Measurements from ENCODE around the gene GOLGA6L4.
"Not testable (repeated sequence)": the region's sequence is repeated elsewhere in the genome, so short reads cannot be mapped to it uniquely, and the experiment has no call there.

Gene GOLGA6L4, protein sequence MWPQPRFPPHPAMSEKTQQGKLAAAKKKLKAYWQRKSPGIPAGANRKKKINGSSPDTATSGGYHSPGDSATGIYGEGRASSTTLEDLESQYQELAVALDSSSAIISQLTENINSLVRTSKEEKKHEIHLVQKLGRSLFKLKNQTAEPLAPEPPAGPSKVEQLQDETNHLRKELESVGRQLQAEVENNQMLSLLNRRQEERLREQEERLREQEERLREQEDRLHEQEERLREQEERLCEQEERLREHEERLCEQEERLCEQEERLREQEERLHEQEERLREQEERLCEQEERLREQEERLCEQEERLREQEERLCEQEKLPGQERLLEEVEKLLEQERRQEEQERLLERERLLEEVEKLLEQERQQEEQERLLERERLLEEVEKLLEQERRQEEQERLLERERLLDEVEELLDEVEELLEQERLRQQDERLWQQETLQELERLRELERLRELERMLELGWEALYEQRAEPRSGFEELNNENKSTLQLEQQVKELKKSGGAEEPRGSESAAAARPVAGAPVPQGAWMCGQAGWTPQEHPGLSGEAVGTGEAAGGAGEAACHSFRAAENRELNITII

DNA sequence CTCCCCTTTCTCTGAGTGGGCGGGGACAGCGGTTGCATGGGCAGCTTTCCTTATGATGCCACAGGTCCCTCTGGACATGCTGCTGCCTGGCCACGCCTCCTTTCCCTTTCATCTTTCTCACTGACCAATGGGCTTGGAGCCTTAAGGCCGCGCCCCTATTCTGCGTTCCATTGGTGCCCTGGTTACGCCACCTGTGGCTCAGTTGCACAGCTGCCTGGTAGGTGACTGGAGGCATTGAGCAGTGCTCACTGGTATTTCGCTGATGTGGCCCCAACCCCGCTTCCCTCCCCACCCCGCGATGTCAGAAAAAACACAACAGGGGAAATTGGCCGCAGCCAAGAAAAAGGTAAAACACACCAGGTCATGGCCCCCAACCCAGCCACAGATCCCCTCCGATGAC, at the start of gene GOLGA6L4:
TSS of gene GOLGA6L4 (plus strand) at position 201 of the 400 bp plus-strand sequence. CDS start at position 263, 62 bp downstream.
- FAIRE-seq; DNase-seq (ENCODE audit: insufficient read length, low spot score): not testable (repeated sequence)

DNA sequence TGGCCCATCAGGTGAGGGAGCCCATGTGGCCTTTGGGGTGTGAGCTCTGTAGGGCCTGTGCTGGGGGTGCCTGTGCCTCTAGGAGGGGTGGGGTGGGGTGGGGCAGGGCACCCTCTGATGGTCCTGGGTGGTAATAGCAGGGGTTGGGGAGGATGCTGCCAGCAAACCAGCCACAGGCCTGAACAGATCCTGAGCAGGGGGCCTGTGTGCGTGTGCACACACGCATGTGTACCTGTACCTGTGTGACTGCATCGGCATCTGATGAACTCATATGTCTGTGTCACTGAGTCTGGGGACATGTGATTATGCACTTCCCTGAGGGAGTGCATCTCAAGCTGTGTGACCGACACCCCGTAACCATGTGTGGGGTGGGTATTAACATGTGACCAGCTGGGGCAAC, 42.6 kb upstream of the GOLGA6L4 start:
- FAIRE-seq; DNase-seq (ENCODE audit: insufficient read length, low spot score): not testable (repeated sequence)

DNA sequence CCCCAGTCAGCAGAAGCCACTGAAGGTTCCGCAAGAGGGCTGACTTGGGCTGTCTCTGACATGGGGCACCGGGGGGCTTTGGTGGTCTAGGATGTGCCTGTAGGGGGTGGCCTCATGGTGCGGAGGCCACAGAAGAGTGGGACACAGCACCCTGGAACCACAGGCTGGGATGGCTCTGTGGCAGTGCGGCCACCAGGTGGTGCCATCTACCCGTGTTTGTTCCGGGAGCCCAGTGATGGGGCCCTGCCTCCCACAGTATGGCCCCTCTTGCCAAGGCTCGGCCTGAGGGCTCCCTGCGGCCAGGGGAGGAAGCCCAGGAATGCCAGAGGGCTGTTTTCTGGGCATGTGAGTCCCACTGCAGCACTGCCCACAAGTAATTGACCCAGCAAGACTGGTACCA, 40.0 kb upstream of the GOLGA6L4 start:
- not testable (repeated sequence) for DNase-seq (ENCODE audit: insufficient read length, low spot score); FAIRE-seq

DNA sequence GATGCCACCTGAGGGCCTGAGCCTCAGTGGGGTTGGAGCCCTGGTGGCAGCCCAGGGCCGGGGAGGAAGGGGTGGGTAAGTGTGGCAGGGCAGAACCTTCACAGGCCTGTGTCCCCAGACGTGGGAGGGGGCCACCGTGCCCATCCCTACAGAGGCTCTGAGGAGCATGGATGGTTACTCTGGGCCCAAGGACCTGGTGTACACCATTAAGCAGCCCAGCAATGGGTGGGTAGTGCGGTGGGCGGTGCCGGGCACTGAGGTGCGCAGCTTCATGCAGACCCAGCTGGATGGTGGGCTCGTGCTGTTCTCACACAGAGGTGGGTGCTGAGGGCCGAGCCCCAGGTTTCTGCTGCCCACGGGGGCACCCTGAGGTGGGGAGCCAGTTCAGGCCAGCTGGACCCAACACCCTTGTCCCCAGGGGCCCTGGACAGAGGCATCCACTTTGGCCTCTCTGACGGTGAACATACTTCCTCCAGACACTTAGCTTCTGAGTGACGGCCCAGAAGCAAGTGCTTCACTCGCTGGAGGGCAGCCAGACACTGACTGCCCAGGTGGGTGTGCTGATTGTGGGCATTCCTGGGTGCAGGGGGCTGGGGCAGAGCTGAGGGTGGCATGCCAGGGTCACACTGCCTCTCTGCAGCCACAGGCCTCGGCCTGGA, 38.9 kb upstream of the GOLGA6L4 start:
- FAIRE-seq; DNase-seq (ENCODE audit: insufficient read length, low spot score): not testable (repeated sequence)

DNA sequence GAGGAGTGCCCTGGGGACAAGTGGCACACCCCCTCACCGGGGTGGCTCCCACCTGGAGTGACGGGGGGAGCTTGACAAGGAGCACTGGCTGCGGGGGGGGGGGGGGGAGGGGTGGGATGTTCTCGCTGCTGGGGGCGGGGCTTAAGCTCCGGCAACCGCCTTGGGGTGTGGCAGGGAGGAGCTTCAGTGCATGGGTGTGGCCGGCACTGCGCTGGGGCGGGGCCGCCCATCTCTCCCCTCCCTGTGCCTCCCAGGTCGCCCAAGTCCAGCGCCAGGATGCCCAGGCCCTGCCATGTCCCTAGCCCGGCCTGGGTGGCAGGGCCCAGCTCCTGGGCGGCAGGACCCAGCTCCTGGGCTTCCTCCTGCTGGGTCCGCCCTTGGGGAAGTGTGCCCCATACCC, 35.7 kb upstream of the GOLGA6L4 start:
- FAIRE-seq: not testable (repeated sequence)

DNA sequence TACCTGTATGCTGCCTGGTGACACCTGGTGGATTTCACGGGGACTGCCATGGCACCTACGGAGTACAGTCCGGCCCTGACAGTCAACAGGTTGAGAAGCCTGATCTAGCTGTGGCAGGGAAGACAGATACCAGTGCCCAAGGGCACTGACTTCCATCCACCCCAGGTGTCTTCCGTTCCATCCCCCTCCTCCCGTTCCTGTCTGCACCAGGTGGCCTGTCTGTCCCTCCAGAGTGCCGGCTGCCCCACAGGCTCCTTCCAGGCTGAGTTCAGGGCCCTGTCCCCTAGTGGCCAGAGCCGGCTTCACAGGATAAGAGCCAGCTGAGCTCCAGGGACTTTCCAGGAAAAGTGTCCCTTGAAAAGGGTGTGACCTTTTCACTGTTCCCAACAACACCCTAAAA, 10.9 kb downstream of the GOLGA6L4 start:
- DNase-seq (ENCODE audit: insufficient read length, low spot score); FAIRE-seq: not testable (repeated sequence)

More for the DNA sequence above, 35.7 kb upstream of the GOLGA6L4 start:
- DNase-seq (ENCODE audit: insufficient read length, low spot score): not testable (repeated sequence)

Data from HTR-8/SVneo (cell line).